Measurements from ENCODE around the gene DOK7.

Gene DOK7

DNA sequence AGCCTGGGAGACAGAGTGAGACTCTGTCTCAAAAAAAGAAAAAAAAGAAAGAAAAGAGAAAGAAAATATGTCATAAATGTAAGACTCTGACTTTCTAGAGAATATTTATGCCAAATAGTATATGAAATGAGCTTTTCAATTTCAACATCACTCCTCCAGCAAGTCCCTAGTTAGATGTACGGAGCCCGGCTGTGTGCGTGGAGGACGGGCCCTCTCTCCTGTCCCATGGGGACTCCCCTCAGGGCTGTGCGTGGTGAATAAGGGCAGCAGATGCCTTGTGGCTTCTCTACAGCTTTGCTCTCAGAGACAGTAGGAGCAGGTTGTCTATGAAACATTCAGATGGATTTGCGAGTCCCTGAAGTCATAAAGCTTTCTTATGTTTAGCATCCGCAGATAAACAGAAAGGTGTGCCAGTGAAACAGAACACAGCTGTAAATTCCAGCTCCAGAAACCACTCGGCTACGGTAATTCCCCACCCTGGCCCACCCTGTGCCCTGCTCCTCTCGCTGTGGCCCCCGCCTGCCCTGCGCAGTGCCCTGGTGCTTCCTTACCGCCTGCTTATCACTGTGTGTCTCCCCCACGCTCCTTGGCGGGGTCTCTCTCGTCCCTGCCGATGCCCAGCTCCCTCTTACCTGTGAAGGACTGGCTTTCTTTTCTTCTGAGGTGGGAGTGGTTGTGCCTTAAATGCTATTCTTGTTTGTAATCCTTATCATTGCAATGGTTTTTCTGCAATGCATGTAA is 35.2 kb upstream of the DOK7 start:
- no peak for DNase-seq

DNA sequence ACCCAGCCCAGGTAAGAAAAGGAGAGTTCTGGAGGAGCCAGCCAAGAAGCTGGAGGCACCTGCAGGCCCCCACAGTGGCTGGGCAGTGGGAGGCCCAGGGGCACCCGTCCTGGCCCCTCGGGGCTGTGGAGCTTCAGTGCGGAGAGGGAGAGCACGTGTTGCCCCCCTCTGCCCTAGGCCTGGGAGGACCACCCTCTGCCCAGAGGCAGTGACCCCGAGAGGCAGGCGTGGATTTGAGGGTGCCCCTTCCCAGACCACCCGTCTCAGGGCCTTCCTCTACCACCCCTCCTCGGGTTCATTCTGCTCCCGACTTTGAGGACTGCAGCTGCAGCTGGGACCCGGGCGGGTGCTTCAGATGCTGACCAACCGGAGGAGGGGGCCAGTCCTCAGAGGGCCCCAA is 33.5 kb upstream of the DOK7 start:
- no peak for DNase-seq

DNA sequence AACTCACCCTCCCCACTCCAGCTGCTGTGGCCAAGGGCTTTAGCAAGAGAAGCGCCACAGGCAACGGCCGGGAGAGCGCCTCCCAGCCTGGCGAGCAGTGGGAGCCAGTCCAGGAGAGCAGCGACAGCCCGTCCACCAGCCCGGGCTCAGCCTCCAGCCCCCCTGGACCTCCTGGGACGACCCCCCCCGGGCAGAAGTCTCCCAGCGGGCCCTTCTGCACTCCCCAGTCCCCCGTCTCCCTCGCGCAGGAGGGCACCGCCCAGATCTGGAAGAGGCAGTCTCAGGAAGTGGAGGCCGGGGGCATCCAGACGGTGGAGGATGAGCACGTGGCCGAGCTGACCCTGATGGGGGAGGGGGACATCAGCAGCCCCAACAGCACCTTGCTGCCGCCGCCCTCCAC is 32.6 kb upstream of the DOK7 start:
- no peak for DNase-seq

DNA sequence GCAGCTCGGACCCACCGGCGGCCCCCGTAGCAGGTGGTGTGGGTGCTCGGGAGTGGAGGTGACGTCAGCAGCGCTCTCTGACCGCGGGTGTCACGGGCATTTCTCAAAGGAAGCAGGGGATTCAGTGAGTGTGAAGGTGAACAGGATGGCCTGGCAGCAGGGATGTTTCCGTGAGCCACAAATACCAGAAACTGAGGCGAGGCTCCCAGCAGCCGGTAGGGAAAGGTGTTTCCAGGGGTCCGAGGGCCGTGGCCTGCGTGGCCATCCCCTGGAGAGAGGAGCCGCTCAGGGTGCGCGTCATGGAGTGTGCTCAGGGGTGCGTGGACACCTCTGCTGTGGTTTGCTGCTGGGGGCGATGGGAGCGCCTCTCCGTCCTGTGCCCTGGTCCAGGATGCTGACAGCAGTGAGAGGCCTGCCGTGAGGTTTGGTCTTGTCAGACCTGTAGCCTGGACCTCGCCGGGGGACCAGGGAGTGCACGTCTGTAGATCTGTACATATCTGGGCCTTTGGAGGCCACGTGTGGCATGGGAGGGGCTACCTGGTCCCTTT is 31.6 kb upstream of the DOK7 start:
- no peak for DNase-seq

DNA sequence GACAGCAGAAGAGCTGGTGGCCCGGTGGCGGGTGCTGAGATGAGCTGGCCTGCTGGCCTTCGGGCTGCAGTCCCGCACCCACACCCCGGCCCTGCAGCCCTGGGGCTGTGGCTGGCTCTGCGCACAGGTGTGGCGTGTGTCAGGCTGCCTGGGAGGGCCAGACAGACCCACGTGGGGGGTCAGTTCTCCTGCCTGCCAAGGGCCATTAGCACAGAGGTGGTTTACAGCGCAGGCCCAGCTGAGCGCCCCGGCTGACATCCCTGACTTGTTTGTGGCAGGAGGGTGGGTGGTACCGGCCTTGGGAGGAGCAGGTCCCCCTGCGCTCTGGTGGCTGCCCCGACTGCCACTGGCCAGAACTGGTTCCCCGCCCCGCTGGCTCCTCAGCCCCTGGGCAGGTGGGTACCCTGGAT is 30.7 kb upstream of the DOK7 start:
- DNase-seq, result no peak

DNA sequence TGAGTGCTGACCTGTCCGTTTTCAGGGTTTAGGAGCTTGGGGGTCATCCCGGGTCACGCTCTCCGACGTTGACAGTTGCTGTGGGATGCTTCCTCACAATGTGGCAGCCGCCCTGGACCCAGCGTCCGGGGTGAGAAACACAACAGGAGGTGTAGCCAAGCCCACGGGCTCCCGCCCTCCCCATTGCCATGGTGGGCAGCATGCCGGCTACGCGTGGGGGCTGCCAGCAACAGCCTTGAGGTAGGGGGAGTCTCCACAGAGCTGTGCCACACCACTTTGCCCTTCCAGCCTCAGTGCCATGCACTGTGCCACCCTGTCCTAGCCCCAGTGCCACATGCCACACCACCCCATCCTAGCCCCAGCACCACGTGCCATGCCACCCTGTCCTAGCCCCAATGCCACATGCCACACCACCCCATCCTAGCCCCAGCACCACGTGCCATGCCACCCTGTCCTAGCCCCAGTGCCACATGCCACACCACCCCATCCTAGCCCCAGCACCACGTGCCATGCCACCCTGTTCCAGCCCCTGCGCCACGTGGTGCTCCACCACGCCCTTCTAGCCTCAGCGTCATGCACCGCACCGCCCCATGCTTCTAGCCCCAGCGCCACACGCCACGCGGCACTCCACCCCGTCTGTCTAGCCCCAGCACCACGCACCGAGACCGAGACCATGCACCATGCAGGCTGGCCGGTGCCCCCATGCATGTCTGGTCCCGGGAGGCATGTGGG is 29.8 kb upstream of the DOK7 start:
- DNase-seq, result no peak

DNA sequence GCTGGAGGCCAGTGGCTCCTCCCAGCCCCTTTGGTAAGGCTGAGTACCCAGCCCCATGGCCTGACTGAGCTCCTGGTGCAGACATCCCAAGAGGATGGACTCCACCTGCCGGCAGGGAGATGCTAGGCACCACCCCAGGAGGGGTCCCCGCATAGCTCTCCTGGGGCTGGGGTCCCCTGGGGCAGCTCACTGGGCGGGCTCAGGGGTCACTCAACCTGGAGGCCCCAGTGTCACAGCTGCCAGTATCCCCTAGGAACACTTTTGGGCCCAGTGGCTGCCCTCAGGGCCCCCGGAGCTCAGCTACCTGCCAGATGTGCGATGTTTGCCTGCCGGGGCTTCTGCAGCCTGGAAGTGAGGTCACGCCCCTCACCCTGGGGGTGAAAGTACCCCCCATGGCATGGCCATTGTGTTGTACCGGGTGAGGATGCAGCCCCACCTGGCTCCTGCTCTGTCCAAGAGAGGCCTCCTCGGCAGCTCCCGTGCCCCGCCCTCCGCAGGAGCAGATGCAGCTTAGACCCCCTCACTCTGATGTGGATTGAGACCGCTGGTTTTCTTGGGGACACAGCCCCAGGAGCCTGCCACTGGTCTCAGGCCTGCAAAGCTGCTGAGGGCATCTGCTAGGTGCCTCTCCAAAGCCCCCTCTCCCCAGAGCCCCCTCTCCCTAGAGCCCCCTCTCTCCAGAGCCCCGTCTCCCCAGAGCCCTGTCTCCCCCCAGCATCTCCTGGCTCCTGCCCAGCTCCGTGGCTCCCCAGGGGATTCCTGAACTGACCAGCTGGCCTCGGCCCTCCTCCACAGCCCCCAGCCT is 28.0 kb upstream of the DOK7 start:
- no peak for DNase-seq

DNA sequence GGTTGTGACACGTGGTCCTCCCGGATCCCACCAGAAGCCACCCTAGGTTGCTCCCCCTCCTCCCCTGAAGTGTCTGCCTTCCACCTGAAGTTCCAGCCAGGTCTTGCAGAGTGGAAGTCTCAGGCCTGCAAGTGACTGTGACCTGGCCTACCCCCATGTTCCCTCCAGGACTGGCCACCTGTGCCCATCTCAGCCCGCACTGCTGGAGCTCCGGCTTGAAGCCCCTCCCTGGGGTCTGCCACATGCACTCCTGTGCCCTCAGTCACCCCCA is 27.5 kb upstream of the DOK7 start:
- DNase-seq, result no peak

DNA sequence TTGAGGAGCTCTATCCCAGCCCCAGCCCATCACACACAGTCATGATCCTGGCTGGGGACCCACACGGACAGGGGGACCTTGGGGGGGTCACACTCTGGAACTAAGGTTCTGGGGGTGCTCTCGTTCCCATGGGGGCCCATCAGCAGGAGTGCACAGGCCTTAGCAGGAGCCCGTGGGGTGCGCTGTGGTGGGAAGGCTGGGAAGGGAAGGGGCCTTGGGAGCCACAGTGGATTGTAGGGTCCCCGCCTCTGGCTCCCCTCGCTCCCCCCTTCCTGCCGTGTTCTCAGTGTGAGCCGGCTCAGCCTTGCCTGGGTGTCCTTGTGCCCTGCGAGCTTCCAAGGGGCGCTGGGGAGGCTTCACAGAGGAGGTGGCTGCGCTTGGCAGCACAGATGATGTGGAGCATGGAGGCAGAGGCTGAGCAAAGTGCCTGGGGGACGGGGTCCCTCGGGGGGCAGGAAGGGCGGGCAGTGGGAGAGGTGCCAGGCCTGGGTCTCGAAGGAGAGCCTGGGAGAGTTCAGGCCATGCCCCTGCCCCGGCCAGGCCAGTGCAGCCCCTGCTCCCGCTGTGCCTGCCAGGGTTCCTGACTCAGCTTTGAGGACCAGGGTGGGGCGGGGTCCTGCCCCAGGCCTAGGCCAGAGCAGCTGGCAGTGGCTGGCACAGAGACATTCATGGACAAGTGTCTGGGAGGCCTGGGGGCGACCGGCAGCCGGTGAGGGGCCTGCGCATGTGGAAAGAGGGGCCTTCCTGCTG is 26.9 kb upstream of the DOK7 start:
- no peak for DNase-seq

DNA sequence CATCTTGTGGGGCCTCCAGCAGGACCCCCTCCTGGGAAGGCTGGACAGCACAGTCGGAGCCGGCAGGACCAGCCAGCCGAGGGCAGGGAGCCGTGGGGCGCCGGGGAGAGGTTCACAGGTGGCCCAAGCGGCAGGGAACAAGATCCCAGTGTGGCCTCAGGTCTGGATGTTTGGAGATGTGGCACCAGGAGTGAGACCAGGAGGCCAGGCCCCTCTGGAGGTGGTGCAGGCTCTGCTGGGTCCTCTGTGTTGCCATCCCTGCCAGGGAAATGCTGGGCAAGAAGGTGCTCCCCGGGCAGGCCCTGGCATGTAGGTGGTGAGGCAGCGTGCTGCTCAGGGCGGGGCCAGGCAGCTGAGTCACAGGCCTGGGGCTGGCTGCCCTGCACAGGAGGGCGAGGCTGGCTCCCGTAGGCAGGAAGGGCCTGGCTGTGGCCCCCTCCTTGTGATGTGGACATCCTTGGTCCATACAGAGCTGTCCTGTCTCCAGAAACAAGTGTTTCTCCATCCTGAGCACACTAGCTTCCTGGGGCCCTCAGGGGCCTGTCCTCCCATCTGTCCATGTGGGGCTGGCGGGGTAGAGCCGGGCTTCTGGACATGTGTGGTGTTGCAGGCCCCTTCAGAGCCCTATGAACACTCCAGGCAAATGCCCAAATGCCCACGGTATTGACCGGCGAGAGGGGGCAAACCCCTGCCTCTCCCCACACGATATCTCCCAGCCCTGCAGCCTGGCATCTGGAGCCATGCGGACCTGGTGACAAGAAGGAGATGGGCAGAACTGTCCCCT is 26.1 kb upstream of the DOK7 start:
- no peak for DNase-seq

DNA sequence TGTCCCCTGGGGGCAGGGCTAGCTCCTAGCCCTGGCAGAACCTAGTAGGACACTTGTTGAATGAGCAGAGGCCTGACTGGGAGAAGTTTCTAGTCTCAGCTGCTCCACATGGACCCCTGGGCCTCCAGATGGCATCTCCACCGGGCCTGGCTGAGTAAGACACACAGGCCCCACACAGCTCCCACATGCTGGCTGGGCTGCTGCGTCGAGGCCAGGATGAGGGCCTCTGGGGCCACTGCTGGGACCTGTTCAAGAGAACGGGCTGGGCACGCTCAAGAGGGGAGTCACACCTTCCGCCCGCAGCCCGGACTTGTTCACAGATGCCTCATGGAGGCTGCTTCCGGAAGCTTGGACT is 25.5 kb upstream of the DOK7 start:
- no peak for DNase-seq

DNA sequence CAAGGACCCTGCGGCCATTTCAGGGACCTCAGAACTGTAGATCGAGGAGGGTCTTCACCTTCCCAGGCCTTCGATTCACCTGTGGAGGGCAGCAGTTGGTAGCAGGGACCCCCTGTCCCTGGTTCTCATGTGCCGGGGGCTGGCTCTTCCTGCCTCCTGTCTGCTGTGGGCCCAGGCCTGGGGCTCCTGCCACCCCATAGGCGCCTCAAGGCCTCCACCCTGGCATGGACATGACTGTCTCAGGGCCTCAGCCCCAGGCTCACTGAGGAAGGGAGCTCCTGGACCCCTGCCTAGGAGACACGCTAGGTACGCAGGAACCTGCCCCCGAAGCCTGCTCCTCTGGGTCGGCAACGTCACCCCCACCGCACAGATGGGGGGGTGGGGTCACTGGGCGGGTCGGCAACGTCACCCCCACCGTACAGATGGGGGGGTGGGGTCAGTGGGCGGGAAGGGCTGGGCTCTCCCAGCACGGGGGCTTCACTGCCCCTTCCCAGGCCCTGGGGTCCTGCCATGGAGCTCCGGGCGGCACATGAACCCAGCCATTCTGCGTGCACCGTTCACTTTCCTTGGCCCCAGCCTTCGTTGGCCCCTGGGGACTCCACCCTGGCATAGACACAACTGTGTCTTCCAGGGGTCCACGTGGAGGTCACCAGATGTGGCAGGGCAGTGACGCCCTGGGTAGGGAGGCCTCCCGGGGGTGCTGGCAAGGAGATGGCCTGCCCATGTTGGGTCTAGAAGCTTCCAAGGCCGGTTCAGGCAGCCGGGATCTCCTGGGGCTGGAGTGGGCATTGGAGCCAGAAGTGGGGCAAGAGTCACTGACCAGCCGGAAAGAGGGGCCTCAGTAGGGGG is 24.9 kb upstream of the DOK7 start:
- DNase-seq, result no peak

DNA sequence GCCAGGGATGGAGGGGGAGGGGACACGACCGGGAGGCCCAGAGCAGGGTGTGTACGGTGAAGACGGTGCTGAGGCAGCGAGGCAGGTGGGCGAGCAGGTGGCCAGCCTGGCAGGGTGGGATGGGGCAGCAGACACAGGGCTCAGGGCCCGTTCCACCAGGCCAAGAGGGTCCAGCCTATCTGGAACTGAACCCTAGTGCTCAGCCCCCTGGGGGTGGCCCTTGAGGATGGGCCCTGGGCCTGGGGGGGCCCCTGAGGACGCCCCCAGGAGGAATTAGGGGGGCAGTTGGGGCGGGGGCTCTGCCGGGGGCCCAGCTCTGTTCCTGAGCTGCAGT is 24.3 kb upstream of the DOK7 start:
- no peak for DNase-seq

DNA sequence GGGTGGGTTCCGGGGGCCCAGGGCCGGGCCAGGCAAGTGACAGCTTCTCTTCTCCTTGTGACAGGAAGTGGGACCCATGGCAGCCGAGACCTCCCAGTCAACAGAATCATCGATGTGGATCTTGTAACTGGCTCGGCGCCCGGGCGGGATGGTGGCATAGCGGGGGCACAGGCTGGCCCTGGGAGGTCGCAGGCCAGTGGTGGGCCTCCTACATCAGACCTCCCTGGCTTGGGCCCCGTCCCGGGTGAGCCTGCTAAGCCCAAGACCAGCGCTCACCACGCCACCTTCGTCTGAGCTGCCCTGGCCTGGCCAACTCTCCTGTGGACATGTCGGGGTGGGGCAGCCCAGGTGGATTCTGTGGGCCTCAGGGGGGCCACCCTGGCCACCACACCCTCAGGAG is 23.7 kb upstream of the DOK7 start:
- no peak for DNase-seq

DNA sequence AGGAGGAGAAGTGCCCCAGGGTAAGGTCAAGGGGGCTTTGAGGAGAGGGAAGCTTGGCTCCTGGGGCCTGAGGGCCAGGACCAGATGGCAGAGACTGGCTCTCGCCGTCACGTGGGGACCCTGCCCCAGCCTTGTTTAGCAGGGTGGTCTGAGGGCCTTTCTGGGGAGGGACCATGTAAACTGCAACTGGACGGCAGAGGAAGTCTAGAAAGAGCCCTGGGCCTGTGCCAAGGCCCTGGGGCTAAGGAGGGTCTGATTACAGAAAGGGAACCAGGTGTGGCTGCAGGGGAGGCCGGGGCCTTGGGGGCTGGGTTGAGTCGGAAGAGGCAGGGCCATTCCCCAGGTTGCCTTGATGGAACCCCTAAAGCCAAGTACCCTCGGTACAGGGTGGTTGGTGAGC is 23.1 kb upstream of the DOK7 start:
- no peak for DNase-seq

DNA sequence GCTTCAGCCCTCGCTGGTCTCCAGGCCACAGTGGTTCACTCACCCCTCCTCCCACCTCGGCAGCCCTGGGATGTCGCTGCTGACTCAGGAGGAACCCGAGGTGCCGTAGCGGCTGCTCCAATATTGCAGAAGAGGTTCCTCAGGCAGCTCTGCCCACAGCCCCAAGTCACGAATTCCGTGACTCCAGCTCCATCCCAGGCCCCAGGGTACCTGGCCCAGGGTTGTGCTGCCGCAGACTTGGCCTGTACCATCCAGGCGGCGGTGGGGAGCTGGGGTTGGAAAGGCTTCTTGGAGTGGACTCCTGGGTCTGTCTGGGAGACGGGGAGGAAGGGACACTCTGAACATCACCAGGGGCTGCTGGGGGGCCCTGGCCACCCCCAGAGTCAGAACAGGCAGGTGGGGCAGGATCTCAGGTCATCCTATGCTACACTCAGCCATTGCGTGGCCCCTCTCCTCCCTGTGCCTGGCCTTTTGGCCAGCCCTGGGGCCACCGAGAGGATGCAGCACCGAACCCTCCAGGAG is 22.1 kb upstream of the DOK7 start:
- DNase-seq, result no peak

DNA sequence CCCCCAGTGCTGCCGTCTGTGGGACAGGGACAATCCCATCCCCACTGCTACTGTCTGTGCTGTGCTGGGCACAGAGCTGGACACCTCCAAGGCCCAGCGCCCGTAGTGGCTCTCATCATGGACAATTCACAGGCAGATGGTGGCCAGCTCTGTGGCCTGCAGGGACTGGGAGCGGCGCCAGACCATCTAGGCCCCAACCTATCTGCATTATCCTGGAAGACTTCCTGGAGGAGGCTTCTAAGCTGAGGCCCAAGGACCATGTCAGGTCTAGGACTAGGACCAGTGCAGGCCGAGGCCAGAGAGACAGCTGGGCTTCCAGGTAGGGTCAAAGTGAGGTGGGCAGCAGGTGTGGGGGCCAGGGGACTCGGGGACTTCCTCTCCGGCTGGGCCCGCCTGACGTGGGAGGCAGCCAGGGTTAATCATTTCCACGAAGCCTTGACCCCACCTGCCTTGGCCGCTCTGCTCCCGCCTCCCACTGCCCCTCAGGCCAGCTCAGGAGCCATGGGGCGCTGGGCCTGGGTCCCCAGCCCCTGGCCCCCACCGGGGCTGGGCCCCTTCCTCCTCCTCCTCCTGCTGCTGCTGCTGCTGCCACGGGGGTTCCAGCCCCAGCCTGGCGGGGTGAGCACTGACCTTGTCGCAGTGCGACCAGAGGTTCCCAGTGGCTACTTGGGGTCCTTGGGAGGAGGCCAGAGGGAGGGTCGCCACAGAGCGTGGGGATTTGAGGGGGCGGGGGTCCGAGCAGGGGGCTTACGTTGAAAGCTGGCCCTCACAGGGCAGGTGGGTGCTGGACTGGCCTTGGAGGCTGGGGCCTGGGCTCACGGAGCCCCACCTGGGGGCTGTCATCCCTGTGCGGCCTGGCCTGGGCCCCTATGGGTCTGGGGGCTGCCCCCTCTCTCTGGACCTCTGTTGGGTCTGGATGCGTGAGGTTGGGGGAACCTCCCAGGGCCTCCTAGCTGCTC is 21.3 kb upstream of the DOK7 start, which contains the start of gene HGFAC:
HGFAC (plus strand) TSS at position 468 of the 959 bp plus-strand sequence; CDS start at position 502, 34 bp downstream.
- no peak for DNase-seq

DNA sequence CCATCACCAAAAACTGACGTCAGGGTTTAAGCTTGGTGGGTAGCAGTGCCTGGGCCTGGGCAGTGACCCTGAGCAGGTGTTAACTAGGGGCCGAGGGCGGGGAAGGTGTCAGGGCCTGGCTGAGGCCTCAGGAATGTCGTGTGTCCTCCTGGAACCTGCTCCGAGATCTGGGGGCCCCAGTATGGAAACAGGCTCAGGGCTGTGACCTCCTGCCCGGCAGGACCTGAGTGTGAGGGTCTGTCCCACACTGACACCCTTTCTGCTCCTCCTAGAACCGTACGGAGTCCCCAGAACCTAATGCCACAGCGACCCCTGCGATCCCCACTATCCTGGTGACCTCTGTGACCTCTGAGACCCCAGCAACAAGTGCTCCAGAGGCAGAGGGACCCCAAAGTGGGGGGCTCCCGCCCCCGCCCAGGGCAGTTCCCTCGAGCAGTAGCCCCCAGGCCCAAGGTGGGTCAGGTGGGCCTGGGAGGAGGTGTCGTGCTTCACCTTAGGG is 20.6 kb upstream of the DOK7 start:
- DNase-seq, result no peak

DNA sequence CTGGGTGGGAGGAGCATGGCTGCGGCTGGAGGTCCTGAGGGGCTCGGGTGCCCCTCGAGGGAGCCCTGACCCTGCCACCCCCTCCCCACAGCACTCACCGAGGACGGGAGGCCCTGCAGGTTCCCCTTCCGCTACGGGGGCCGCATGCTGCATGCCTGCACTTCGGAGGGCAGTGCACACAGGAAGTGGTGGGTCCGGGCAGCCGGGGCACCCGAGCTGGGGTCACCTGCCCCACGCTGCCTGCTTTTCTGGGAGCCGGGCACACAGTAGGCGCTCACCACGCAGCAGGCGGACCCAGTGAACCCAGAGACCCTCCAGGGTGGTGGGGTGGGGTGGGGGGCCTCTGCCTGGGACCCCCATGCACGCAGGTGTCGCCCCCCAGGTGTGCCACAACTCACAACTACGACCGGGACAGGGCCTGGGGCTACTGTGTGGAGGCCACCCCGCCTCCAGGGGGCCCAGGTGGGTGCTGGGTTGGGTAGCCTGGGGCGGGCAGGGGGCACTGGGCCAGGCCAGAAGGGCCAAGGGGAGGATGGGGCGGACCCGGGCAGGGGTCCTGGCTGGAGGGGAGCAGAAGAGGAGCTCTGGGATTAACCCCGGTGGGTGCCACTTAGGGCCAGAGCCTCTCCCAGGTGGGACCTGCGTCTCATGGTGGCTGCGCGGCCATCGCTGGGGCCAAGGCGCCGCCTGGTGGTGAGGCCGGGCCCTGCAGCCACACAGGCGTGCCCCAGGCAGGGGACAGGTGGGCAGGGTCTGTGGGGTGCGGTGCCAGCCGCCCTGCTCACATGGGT is 20.0 kb upstream of the DOK7 start:
- DNase-seq, result peak; percentile 57
